Fibroblast of upper back skin (primary cell): Measurements from ENCODE around the gene HIF3A.
"Not testable (repeated sequence)": the region's sequence is repeated elsewhere in the genome, so short reads cannot be mapped to it uniquely, and the experiment has no call there.

Experiments used
- DNase-seq: peaks from one replicate; pipeline ENCODE4 v3.0.0-alpha.2; 2013

The HIF3A gene

DNA sequence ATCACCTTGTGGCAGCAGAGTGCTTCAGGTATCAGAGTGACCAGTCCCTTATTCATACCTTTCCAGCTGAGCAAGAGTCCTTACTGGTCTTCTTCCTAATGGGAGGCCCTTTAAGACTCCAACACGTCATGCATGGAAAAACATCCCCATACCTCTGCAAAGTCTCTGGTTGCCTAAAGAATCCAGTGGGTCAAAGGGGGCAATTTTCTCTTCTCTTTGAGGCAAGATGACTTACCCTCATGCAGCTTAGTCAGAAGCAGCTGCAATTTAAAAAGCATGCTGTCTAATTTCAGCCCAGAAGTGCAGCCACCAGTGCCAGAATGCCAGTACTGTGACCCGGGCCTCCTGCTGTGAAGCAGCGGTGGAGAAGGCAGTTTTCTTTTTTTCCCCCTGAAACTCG, 68.7 kb downstream of the HIF3A start:
- DNase-seq: peak; percentile 34

DNA sequence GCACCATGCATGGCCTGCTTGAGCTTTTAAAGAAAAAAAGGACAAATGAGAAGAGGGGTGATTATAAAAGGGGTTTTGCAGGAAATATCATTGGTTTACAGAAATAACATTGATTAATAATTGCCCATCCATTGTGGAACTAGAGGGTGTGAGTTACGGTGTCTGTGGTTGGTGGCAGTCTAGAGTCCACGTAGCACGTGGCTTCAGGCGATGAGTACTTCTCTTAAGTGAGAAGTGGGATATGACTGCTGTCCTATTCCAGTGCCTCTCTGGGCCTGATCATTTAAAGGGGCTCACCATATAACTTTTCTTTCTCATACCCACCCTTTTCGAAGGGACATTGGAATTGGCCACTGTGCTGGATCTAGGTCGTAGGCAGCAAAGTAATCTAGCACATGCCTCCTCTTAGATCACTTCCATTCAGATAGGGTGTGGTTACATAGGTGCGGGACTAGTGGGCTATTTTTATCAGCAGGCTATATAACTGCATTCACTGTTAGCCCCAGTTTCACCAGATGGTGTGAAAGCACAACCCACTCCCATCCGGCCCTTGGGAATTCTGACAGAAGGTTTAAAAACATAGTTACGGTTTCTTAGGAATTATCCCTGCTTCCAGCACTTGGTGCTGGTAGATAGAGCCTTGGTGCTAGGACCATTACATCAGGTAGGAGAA, 69.9 kb downstream of the HIF3A start:
- no peak for DNase-seq

DNA sequence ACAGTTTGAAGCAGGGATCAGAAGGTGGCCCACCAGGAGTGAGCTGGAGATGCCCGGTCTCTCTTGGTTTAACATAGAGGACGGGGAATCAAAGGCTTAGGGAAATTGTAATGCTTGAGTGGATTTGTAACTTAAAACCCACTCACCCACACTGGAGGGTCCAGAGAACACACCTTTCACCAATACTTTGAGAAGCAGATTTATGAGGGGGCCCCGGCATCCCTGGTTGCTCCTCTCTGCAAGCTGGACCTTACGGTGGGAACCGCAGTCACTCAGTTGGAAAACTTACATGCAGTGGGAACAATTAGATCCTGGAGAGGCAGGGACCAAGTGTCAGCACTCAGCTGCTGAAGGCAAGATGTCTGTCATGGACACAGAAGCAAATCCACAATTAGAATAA, 70.6 kb downstream of the HIF3A start:
- no peak for DNase-seq

DNA sequence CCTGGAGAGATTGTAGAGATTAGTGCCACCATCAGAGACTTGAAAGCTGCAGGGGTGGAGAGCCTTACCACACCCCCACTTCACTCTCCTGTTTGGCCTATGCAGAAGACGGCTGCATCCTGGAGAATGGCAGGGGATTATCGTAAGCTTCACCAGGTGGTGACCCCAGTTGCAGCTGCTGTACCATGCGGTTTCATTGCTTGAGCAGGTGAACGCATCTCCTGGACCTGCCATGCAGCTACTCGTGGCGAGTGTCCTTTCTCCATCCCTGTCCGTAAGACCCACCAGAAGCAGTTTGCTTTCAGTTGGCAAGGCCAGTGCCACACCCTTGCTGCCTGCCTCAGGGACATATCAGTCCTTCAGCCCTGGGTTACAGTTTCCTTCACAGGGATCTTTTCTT, 71.3 kb downstream of the HIF3A start:
- DNase-seq: no peak

DNA sequence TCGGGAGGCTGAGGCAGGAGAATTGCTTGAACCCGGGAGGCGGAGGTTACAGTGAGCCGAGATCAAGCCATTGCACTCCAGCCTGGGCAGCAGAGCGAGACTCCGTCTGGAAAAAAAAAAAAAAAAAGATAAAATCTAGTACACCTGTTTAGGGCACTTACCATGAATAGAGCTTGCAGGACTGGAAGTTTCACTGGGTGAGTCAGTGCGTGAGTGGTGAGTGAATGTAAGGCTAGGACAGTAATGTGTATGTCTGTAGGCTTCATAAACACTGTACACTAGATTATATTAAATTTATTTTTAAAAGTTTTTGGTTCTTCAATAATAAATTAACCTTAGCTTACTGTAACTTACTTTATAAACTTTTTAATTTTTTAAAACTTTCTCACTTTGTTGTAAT, 73.0 kb downstream of the HIF3A start:
- DNase-seq: no peak

DNA sequence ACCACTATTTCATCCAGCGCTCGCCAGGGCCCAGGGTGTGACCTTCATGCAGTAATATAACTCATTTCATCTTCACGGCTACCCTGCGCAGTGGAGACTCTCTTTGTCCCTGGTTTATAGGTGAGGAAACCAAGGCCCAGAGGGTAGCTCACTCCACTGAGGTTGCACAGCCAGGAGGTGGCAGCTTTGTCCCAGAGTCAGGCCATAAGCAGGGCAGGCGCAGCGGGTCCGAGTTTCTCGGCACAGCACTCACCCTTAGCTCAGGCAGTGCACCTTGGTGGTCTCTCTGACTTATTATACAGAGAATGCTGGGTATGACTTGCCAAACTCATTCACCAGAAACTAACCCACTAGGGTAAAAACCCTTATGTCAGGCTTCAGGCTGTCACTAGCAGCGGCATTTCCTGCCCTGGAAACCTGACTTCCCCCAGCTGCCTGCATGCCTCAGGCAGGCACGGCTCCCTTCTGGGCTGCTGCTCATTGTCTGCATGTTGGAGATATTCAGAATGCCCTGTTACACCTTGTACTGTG, 74.6 kb downstream of the HIF3A start:
- DNase-seq: no peak

DNA sequence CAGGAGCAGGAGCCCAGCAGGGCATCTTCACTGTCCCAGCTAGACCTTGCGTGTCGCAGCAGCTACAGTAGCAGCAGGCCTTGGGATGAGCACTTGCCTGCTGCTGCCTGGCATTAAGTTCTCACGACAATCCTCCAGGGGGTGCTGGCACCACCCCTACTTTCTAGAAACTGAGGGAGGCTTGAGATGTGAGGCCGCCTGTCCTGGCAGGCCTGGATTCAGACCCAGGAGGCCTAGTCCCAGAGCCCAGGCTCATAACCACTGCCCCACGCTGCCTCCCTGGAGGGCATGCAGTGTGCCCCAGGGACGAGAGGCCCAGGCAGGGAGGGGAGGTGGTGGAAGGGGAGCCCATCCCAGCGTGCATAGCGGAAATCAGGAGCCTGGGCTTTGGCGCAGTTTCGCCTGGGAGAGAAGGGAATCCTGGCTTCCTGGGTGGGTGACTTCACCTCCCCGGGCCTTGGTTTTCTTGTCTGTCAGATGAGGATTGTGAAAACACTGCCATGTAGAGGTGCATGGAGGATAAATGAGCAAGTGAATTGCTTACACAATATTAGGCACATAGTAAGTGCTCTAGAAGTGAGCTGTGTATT, 76.2 kb downstream of the HIF3A start:
- DNase-seq: peak; percentile 25

DNA sequence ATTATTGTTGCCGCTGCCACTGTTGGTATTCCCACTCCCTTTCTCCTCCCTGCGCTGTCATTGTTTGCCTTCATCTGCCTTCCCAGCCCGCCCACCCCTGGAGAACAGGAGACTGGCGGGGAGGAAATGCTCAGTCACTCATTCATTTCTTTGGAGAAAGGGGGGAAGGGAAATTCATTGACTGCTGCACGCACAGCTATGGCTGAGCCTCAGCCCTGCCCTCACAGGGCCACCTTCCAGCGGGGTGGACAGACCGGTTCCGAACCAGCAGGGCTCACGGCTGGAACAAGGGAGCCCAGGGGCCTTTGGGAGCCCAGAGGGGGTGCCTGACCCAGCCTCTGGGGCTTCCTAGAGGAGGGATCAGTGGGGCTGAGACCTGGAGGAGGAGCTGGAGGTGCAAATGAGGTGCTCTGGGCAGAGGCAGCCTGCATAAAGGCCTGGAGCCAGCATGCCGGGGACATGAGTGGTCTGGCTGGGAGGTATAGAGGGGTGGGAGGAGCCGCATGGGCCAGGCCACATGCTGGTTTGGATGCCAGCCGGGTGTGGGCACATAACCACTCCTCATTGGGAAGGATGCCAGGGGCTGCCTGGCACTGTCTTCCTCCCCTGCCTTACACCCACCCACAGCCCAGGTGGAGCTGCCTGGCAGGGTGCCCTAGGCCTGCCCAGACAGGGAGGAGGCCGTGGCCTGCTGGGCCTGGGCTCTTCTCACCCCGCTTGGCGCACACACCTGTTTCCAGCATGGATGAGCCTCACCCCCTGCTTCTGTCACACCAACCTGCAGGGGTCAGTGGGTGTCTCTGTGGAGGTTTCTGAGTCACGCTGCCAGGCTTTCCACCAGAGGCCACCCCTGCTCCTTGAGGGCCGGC, 76.9 kb downstream of the HIF3A start:
- peak; percentile 61 for DNase-seq

DNA sequence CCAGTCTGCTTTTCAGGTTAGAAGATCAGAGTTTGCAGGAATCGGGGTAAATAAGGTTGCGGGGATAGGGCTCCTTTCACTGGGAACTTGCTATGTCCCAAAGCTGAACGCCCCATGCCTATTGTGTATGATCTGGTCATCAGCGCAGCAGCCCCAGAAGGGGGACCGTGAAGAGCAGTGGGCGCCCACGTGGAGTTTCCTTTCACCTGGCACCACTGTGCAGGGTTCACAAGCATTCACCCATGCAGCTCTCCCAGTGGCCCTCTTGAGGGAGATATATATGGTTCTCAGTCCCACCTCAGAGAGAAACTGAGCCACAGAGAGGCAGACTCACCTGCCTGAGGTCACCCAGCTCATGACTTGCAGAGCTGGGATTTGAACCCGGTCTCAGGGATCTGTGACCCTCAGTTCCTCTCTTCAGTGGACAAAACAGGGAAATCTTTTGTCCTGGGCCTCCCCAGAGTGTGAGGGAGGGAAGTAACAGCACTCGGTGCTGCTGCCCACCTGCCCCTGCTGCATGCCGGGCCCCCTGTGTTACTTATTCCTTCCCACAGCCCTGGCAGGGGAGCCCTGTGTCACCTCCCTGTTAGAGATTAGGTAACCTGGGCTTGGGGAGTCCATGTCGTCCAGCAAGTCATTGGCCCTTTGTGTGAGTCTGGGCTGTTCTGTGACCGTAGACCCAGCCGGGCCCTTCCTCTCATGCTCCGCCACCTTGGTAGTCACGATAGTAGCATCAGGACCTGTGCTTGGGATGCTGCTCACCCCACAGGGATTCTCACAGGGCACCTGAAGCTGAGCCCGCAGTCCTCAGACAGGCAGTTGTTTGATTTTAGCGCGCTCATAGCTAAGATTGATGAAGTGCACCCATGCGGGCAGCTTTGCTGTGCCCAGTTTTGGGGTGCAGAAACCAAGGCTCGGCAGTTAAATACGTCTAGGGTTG, 78.0 kb downstream of the HIF3A start:
- DNase-seq: no peak

DNA sequence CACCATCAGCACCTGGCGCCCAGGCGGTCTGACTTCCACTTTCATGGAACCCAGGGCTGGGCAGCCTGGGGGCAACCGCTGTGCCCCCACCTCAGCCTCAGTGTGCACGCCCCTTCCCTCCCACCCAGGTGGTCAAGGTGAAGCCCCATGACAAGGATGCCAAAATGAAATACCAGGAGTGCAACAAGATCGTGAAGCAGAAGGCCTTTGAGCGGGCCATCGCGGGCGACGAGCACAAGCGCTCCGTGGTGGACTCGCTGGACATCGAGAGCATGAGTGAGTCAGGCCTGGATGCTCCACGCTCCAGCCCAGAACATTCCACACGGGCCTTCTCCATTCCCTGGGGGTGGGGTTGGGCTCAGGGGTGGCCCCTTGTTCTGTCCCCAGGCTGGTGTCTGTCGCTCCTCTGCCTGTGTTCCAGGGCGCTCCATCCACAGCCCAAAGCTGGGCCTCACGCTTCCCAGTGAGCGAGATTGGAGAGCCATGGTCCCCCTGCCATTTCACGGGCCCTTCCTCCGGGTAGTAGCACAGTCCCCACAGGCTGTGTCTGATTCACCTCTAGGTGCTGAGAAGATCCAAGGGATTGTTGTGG, 78.7 kb downstream of the HIF3A start:
- DNase-seq: not testable (repeated sequence)

DNA sequence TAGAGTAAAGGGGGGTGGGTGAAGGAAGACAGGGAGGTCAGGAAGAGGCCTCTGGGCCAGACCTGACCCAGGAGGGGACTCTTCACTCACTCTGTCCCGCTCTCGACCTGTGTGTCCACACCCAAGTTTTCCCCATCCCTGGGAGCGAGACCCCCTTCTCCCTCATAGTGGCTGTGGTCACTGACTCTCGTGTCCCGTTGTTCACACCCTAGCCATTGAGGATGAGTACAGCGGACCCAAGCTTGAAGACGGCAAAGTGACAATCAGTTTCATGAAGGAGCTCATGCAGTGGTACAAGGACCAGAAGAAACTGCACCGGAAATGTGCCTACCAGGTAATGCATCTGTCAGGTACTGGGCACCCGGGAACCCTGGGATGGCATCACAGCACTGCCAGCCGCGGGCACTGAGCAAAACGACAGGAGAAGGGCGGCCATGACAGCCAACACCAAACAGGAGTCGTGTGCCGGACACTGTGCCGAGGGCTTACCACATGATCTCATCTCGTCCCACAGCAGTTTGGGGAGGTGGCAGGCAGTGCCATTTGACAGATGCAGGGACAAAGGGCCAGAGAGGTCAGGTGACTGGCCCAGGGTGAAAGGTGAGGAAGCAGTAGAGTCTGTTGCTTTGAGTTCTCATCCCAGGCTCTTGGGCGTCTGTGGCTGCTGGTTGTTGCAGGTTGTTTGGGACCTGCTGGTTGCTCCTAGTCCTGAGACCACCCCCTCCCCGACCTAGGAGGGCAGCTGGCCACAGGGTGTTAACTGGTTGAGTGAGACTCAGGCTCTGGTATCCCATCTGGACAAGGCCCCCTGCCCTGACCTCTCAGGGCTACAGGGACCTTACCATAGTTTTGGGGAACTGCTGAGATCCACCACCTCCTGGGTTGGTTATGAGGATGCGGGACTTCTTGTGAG, 79.7 kb downstream of the HIF3A start:
- DNase-seq: no peak

DNA sequence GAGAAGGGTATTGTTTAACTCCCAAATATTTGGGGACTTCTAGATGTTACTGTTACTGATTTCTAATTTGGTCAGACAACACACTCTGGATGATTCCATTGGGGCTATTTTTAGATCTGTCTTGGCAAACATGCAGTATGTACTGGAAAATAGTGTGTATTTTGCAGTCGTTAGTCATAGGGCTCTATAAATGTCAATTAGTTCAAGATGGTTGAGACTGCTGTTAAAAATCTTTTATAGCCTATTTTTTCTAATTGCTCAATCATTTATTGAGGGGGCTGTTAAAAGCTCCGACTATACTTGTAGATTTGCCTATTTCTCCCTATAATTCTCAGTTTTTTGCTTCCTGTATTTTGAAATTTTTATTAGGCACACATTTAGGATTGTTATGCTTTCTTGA, 81.4 kb downstream of the HIF3A start:
- peak; percentile 90 for DNase-seq

DNA sequence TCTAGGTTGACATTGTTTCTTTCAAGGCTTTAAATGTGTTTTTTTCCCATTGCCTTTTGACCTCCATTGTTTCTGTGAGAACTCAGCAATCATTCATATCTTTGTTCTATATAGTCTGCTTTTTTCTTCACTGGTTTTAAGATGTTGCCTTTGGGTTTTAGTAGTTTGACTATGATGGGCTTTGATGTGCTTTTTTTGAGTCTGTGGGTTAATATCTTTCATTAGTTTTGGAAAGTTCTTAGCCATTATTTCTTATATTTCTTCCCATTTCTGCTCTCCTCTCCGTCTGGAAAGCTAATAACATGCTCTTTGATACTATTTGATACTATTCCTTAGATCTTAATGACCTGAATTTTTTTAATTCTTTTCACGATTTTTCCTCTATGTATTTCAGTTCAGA, 83.8 kb downstream of the HIF3A start:
- no peak for DNase-seq

DNA sequence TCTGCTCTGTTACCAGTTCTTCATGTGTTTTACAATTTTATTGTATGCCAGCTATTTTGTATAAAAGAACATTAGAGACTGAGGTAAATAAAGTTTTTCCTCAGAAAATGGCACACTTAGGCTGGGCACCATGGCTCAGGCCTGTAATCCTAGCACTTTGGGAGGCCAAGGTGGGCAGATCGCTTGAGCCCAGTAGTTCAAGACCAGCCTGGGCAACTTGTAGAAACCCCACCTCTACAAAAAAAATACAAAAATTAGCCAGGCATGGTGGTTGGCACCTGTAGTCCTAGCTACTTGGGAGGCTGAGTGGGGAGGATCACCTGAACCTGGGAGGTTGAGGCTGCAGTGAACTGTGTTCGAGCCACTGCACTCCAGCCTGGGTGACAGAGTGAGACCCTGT, 84.5 kb downstream of the HIF3A start:
- no peak for DNase-seq

DNA sequence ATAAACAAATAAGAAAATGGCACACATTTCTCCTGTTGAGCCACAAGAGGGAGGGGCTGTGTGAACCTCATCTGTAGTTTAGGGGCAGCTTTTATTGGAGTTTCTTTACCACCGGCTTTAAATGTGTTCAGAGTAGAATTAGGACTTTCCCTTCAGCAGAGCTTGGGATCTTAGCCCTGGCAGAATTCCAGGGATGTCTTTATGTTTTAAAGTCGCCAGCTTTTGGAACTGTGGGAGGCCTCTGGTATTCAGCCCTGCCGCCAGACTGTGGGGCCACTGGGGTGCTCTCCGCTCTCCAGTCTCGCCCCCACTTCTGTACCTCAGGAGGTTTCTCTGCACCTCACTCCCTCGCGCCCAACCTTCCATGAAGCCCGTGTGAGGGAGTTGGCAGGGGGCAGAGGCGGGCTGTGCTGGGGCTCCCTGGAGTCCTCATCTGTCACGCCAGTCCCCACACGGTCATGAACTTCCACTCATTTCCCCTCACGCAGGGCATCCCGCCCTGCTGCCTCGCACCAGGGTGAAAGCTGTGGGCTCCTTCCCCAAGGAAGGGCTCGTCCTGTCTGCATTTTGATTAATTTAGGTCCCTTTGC, 85.0 kb downstream of the HIF3A start:
- no peak for DNase-seq

DNA sequence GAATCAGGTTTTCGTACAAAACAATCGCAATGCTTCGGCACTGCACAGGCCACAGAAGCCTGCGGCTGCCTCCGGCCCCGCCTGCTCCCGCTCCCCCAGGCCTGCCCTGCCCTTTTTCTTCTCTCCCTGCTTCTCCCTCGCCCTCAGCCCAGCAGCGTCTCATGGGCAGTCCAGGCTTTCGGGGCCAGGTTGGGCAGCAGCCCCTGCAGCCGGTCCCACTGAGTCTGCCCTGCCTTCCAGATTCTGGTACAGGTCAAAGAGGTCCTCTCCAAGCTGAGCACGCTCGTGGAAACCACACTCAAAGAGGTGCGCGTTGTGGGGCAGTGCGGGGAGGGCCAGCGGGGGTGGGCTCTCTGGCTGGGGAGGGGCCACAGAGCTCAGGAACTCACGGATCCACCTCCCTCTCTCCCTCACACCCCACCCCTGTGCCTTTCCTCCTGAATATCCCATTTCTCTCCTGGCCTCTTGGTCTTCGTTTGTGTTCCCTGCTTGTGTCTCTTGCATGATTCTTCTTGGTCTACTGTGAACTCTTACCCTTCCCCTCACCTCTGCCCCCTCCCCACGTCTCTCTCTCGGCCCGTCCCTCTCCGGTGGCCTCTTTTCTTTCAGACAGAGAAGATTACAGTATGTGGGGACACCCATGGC, 86.5 kb downstream of the HIF3A start:
- no peak for DNase-seq

DNA sequence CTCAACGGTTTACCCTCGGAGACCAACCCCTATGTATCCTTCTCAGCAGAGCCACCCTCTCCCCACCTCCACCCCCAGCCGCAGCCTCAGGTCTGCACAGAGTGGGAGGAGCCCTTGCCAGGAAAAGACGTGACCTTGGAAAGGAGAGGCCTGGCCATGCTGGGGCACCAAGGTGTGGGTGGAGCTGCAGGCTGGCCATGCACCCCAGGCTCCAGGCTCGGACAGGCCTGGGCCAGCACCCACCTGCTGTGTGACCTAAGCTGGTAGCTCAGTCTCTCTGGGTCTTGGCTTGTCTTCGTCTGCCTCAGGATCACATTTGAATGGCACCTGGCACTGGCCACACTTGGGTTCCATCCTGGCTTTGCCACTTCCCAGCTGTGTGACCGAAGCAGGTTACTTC, 87.0 kb downstream of the HIF3A start:
- DNase-seq: no peak

DNA sequence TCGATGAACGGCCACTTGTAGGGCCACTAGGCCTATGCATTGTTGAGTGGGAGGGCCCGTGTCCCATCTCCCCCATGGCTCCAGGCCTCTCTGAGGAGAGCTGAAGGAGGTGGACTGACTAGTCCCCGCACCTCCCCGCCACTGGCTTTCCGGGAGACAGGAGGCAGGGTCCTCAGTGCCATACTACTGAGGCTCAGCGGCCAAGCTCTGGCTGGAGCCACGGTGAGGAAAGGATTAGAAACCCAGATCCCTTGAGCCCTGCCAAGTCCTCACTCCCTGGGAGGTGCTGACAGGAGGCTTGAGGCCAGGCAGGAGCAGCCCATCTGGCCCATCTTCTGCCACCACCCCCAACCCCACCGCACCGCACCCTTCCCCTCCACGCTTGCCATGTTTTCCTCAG, 87.6 kb downstream of the HIF3A start:
- DNase-seq: no peak

DNA sequence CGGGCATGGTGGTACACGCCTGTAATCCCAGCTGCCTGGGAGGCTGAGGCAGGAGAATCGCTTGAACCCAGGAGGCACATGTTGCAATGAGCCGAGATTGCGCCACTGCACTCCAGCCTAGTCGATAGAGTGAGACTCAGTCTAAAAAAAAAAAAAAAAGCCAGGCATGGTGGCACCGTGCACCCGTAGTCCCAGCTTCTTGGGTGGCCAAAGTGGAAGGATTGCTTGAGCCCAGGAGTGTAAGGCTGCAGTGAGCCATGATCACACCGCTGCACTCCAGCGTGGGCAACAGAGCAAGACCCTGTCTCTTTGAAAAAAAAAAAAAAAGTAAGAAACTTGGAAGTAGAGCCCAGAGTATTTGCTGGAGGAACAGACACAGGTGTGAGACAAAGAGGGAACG, 88.8 kb downstream of the HIF3A start:
- DNase-seq: no peak

DNA sequence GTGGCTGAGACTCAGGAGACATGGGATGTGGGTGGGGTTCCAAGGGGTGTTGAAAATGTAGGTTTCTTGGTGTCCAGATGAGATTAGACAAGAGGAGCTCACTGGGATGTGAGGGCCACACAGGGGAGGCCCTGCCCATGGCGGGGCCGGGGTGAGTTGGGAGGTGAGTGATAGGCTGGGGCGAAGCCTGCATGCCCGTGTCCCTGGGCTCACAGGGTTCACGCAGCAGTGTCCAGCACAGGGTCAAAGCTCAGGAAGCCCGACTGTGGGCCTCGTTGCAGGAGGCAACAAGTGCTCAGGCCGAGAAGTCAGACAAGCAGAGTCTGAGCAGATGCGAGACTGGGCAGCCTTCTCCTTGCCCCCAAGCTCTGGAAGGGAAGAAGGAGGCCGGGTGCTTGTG, 89.3 kb downstream of the HIF3A start:
- no peak for DNase-seq
